ENCODE data around the gene FOXL3.

FOXL3 gene

GRCh38 chr7:338295-339061 lies 48.5 kb downstream of the FOXL3 start:
- H3K9me3 ChIP-seq (ENCODE audit: control insufficient read depth, insufficient read depth, low read length): no peaks in the 10 kb centered on the region
- H3K9ac ChIP-seq (ENCODE audit: low read depth, low read length): no peak overlapping the region
- no peaks in the 10 kb centered on the region for H3K36me3 ChIP-seq (ENCODE audit: control insufficient read depth, insufficient read depth, low read length)
- H3K4me1 ChIP-seq (ENCODE audit: control insufficient read depth, insufficient read depth, low read length): no peaks in the 10 kb centered on the region
- no peak overlapping the region for H3K4me3 ChIP-seq (ENCODE audit: low read depth, low read length)
- H3K27ac ChIP-seq (ENCODE audit: low read depth, low read length): no peak overlapping the region
- H3K27me3 ChIP-seq (ENCODE audit: control insufficient read depth, insufficient read depth, low read length): no peaks in the 10 kb centered on the region

- no peaks in the 10 kb centered on the region for H3K27me3 ChIP-seq (ENCODE audit: control insufficient read depth, insufficient read depth, low read length)
- no peaks in the 10 kb centered on the region for H3K36me3 ChIP-seq (ENCODE audit: control insufficient read depth, insufficient read depth, low read length)
- no peak overlapping the region for H3K9ac ChIP-seq (ENCODE audit: low read depth, low read length)
- H3K9me3 ChIP-seq (ENCODE audit: control insufficient read depth, insufficient read depth, low read length): no peaks in the 10 kb centered on the region
- H3K4me3 ChIP-seq (ENCODE audit: low read depth, low read length): no peak overlapping the region
- H3K4me1 ChIP-seq (ENCODE audit: control insufficient read depth, insufficient read depth, low read length): no peaks in the 10 kb centered on the region
- H3K27ac ChIP-seq (ENCODE audit: low read depth, low read length): no peak overlapping the region
Measured at GRCh38 chr7:339062-339342, 49.0 kb downstream of the FOXL3 start.

- no peaks in the 10 kb centered on the region for H3K27me3 ChIP-seq (ENCODE audit: control insufficient read depth, insufficient read depth, low read length)
- H3K9ac ChIP-seq (ENCODE audit: low read depth, low read length): no peak overlapping the region
- no peak overlapping the region for H3K27ac ChIP-seq (ENCODE audit: low read depth, low read length)
Measured at GRCh38 chr7:339696-340095, 49.7 kb downstream of the FOXL3 start.

GRCh38 chr7:340200-340937 lies 50.4 kb downstream of the FOXL3 start:
- H3K4me1 ChIP-seq (ENCODE audit: control insufficient read depth, insufficient read depth, low read length): no peaks in the 10 kb centered on the region
- H3K9me3 ChIP-seq (ENCODE audit: control insufficient read depth, insufficient read depth, low read length): no peaks in the 10 kb centered on the region

More at GRCh38 chr7:339696-340095, 49.7 kb downstream of the FOXL3 start:
- Histone ChIP-seq H3K4me1 (ENCODE audit: control insufficient read depth, insufficient read depth, low read length) (no peaks in the 10 kb centered on the region), H3K4me3 (ENCODE audit: low read depth, low read length) (no peak overlapping the region), H3K36me3 (ENCODE audit: control insufficient read depth, insufficient read depth, low read length) (no peaks in the 10 kb centered on the region), H3K9me3 (ENCODE audit: control insufficient read depth, insufficient read depth, low read length) (no peaks in the 10 kb centered on the region)

More at GRCh38 chr7:340200-340937, 50.4 kb downstream of the FOXL3 start:
- Histone ChIP-seq H3K27me3 (ENCODE audit: control insufficient read depth, insufficient read depth, low read length) (no peaks in the 10 kb centered on the region), H3K27ac (ENCODE audit: low read depth, low read length) (no peak overlapping the region), H3K36me3 (ENCODE audit: control insufficient read depth, insufficient read depth, low read length) (no peaks in the 10 kb centered on the region), H3K9ac (ENCODE audit: low read depth, low read length) (no peak overlapping the region), H3K4me3 (ENCODE audit: low read depth, low read length) (no peak overlapping the region)
